HG03342 (cell line): Measurements from ENCODE around the gene OS9.
"Not testable (repeated sequence)": the region's sequence is repeated elsewhere in the genome, so short reads cannot be mapped to it uniquely, and the experiment has no call there.

Experiments used
- ATAC-seq: cut with Tn5 transposase; IDR thresholded peaks from one replicate; pipeline ENCODE4 v1.9.1; 2021; ENCODE audit warnings: mild to moderate bottlenecking, moderate library complexity; ENCODE audit not compliant: unreplicated experiment

OS9 gene

GRCh38 chr12:57693659-57694458, at the start of gene OS9:
TSS of gene OS9 (plus strand) at chr12:57694132. CDS start at chr12:57694162, 30 bp downstream.
- ATAC-seq: peak; percentile 95

DNA sequence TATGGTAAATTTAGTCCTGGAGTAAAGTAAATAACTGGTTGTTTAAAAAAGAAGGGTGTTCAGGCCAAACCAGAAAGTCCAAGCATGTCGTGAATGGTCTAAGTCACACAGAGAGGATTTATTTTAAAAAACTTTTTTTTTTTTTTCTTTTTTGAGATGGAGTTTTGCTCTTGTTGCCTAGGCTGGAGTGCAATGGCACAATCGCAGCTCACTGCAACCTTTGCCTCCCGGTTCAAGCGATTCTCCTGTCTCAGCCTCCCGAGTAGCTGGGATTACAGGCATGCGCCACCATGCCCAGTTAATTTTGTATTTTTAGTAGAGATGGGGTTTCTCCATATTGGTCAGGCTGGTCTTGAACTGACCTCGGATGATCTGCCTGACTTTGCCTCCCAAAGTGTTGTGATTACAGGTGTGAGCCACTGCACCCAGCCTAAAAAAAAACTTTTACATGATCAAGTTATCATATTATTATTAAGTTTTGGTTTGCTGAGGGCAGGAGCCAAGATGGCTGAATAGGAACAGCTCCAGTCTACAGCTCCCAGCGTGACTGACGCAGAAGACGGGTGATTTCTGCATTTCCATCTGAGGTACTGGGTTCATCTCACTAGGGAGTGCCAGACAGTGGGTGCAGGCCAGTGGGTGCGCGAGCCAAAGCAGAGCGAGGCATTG, 47.8 kb upstream of the OS9 start:
- ATAC-seq: not testable (repeated sequence)

- not testable (repeated sequence) for ATAC-seq
These were observed 47.3 kb upstream of the OS9 start for GRCh38 chr12:57646659-57647049.

DNA sequence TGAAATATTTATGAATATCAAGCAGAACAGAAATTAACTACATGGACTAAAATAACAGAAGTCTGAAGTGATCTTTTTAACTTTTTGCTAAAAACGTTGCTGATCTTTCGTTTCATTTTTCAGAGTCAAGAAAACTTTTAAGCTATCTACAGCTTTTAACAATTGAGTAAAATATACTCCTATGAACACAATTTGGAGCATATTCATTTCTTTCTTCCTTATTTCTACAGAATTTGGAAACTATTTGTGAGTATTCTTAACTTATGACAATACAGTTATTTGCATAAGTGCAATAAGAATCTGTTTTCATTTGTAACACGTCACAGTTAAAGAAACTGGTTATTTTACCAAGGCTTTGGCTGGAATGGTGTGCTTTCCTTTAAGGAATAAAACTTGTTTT, 39.9 kb upstream of the OS9 start:
- ATAC-seq: no peak

DNA sequence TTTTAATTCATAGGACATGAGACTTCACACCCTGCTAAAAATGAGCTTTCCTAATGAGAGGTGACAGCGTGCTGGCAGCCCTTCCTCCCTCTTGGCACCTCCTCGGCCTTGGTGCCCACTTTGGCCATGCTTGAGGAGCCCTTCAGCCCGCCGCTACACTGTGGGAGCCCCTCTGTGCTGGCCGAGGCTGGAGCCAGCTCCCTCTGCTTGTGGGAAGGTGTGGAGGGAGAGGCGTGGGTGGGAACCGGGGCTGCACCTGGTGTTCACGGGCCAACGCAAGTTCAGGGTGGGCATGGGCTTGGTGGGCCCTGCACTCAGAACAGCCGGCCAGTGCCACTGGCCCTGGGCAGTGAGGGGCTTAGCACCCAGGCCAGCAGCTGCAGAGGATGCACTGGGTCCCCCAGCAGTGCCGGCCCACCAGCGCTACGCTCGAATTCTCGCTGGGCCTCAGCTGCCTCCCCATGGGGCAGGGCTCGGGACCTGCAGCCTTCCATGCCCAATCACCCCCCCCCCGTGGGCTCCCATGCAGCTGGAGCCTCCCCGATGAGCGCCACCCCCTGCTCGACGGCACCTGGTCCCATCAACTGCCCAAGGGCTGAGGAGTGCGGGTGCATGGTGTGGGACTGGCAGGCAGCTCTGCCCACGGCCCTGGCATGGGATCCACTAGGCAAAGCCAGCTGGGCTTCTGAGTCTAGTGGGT, 38.2 kb upstream of the OS9 start:
- ATAC-seq: no peak

GRCh38 chr12:57656408-57656807, 37.5 kb upstream of the OS9 start:
- not testable (repeated sequence) for ATAC-seq

DNA sequence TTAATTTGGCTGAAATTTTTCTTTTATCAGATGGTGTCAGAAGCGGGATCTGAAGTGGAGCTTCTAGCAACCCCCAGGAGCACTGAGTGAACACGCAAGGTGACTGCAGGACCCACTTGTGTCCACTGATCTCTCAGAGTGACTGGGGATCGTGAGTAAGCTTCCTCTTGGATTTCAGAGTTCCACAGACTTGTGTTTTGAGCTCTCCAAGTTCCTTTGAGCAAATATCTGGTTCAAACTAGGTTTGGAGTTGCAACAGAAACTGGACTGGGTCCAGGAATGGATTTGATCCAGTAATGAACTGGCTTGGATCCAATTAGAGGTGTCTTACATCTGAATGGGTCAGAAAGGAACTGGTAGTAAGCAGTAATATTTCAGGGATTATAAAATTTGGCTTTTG, 36.2 kb upstream of the OS9 start:
- no peak for ATAC-seq

DNA sequence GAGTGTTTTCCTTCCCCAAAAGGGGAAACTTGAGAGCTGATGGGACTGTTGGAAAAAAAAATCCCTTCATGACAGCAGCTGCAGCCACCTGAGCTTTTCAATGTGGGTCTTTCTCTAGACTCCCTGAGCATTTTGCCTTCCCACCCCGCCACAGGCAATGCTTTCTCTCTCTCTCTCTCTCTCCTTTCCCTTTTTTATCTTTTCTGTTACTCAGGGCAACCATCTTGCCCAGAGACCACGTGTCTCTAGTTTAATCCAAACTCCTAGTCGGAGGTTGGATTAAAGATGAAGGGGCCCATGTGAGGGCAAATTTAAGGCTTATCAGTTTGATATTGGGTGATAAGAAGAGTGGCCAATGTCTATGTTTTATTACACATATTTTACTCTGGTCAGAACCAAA, 35.0 kb upstream of the OS9 start:
- ATAC-seq: no peak

GRCh38 chr12:57661376-57661775, 32.6 kb upstream of the OS9 start:
- no peak for ATAC-seq

DNA sequence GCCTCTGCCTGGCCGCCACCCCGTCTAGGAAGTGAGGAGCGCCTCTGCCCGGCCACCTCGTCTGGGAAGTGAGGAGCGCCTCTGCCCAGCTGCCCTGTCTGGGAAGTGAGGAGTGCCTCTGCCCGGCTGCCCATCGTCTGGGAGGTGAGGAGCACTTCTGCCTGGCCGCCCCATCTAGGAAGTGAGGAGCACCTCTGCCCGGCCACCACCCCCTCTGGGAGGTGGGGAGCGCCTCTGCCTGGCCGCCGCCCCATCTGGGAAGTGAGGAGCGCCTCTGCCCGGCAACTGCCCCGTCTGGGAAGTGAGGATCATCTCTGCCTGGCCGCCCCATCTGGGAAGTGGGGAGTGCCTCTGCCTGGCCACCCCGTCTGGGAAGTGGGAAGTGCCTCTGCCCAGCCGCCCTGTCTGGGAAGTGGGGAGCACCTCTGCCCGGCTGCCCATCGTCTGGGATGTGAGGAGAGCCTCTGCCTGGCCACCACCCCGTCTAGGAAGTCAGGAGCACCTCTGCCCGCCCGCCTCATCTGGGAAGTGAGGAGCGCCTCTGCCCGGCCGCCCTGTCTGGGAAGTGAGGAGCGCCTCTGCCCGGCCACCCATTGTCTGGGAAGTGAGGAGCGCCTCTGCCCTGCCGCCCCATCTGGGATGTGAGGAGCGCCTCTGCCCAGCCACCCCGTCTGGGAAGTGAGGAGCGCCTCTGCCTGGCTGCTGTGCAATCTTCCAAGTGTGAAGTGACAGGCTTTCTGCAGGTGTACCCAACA, 28.7 kb upstream of the OS9 start:
- ATAC-seq: not testable (repeated sequence)

- no peak for ATAC-seq
These were observed 27.0 kb upstream of the OS9 start for GRCh38 chr12:57666897-57667296.

- ATAC-seq: not testable (repeated sequence)
These were observed 24.2 kb upstream of the OS9 start for GRCh38 chr12:57669691-57670090.

GRCh38 chr12:57671811-57672210, 22.1 kb upstream of the OS9 start:
- ATAC-seq: not testable (repeated sequence)

DNA sequence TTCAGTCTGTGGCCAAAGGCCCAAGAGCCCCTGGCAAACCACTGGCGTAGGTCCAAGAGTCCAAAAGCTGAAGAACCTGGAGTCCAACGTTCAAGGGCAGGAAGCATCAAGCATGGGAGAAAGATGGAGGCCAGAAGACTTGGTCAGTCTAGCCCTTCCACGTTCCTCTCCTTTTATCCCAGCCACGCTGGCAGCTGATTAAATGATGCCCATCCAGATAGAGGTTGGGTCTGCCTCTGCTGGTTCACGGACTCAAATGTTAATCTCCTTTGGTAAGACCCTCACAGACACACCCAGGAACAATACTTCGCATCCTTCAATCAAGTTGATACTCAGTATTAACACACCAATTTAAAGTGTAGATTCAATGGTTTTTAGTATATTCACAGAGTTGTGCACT, 21.1 kb upstream of the OS9 start:
- ATAC-seq: no peak

DNA sequence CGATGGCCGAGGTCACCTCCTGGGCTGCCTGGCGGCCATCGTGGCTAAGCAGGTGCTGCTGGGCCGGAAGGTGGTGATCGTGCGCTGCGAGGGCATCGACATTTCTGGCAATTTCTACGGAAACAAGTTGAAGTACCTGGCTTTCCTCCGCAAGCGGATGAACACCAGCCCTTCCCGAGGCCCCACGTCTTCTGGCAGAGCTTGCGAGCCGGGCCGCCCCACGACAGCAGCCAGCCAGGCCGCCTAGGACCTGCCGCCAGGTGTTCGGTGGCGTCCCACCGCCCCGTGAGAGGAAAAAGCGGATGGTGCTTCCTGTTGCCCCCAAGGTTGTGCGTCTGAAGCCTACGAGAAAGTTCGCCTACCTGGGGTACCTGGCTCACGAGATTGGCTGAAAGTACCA, 19.2 kb upstream of the OS9 start:
- no peak for ATAC-seq

GRCh38 chr12:57677947-57678346, 16.0 kb upstream of the OS9 start:
- ATAC-seq: not testable (repeated sequence)

DNA sequence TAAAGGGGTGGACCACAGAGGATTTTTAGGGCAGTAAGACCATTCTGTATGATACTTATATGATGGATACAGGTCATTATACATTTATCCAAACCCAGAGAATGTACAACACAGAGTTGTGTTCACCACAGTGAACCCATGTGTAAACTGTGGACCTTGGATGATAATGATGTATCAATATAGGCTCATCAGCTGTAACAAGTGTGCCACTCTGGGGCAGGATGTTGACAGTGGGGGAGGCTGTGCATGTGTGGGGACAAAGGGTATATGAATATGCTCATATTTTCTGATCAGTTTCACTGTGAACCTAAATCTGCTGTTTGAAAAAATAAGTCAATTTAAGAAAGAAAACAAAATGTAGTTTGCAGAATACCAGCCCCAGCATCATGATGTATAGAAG, 14.2 kb upstream of the OS9 start:
- ATAC-seq: no peak

GRCh38 chr12:57687862-57688261, 6.1 kb upstream of the OS9 start:
- ATAC-seq: no peak

DNA sequence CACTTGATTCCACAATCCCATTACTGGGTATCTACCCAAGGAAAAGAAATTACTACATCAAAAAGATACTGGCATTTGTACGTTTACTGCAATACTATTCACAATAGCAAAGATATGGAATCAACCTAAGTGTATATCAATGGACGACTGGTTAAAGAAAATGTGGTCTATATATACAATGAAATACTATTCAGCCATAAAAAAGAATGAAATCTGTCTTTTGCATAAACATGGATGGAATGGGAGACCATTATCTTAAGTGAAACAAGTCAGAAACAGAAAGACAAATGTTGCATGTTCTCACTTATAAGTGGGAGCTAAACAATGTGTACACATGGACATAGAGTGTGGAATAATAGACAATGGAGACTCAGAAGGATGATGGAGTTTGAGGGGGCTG, 5.0 kb upstream of the OS9 start:
- no peak for ATAC-seq

DNA sequence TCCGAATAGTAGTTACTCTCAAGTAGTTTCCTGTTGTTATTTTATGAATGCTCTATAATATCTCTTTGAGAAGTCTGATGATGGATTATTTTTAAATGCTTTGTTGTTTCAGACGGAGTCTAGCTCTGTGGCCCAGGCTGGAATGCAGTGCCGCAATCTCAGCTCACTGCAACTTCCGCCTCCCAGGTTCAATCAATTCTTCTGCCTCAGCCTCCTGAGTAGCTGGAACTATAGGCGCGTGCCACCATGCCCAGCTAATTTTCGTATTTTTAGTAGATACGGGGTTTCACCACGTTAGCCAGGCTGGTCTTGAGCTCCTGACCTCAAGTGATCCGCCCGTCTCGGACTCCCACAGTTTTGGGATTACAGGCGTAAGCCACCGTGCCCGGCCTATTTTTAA, 1.4 kb upstream of the OS9 start:
- no peak for ATAC-seq

DNA sequence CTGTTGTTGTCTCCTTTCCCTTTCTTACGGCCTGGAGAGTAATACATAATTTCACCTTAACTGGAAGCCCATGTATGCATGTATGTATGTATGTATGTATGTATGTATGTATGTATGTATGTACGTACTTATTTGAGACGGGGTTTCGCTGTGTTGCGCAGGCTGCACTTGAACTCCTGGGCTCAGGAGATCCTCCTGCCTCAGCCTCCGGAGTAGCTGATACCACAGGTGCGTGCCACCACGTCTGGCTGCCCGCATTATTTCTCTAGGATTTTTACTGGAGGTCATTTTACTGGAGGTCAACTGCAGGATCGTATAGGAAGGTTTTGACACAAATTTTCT, 644 bp upstream of the OS9 start:
- ATAC-seq: no peak
